Ovary (tissue), 9 donors: Measurements from ENCODE around the gene CDK5RAP2. TPM values are rescaled to one million over a fixed set of nuclear protein-coding genes. Genes with fewer than 3 reads are reported as not detected.

Source experiments
- DNase-seq, 5 donors: peaks; one replicate each; pipeline ENCODE4 v3.0.0-alpha.2; 2019 to 2020
- H3K27ac ChIP-seq, 2 donors: fragments of 200-600 bp; one replicate each; pipeline versions ENCODE4 v1.5.1 to v1.8.0; 2019 to 2022
- H3K27me3 ChIP-seq: fragments of 200-600 bp; one replicate; pipeline ENCODE4 v1.8.0; 2022
- H3K36me3 ChIP-seq: fragments of 200-600 bp; sonication (generic); one replicate; pipeline ENCODE4 v1.5.1; 2019
- H3K4me1 ChIP-seq: one replicate; pipeline ENCODE4 v1.8.1; 2013; ENCODE audit warnings: mild to moderate bottlenecking, moderate library complexity; ENCODE audit not compliant: insufficient read depth
- H3K4me3 ChIP-seq: fragments of 200-600 bp; sonication (generic); one replicate; pipeline ENCODE4 v1.5.1; 2017
- H3K9me3 ChIP-seq, 2 donors: fragments of 200-600 bp in 1 of 2; sonication (generic) in 1 of 2; one replicate each; pipeline versions ENCODE4 v1.5.1 to v1.8.1; 2013 to 2019; ENCODE audit warnings: mild to moderate bottlenecking in 1 of 2, moderate library complexity in 1 of 2
- CTCF ChIP-seq, 3 donors: fragments of 450-650 bp in 2 of 3; fragments of 200-600 bp in 1 of 3; IDR thresholded peaks; one replicate each; pipeline versions ENCODE4 v1.5.1 to v1.8.0; 2016 to 2022; ENCODE audit warnings: antibody characterized with exemption in 3 of 3, mild to moderate bottlenecking in 1 of 3
- EP300 ChIP-seq: sonication (generic); formaldehyde crosslinking; IDR thresholded peaks from one replicate; pipeline ENCODE4 v1.6.1; 2017; ENCODE audit warnings: antibody characterized with exemption
- POLR2A ChIP-seq: fragments of 450-650 bp; IDR thresholded peaks from one replicate; pipeline ENCODE4 v1.6.1; 2017; ENCODE audit warnings: antibody characterized with exemption, mild to moderate bottlenecking, moderate library complexity
- WGBS, 3 donors: extraction: QIAGEN DNeasy Blood & Tissue Kit in 1 of 3; methylation state at CpG; one replicate each; pipeline versions ENCODE4 v1.1.5 to v1.1.7; 2013 to 2017; 5-methylcytosine and 5-hydroxymethylcytosine counted together
- intact Hi-C, 4 donors: fragments of 100-400 bp; cut with DNase I; formaldehyde crosslinking; loops; one replicate each; pipeline versions ENCODE4 v1.11.0 to v1.15.1; 2022 to 2023
- polyA plus RNA-seq, 2 donors: library from polyadenylated mRNA; stranded (reverse); fragments of 200-250 nt in 1 of 2; fragments of 350-450 nt in 1 of 2; fragmentation: Illumina TruSeq in 1 of 2; extraction: RNeasy Lipid Tissue Mini Kit (QIAGEN cat#74804) in 1 of 2; gene quantifications; one replicate each; pipeline ENCODE4 v1.2.3, GENCODE V29; 2013 to 2014
- total RNA-seq, 7 donors: library from RNA; depleted of rRNA in 2 of 7; stranded (reverse); fragments of >200 nt in 2 of 7; fragmentation: NEBNext Ultra II Directional in 3 of 7; extraction: Animal tissue kit (Norgen Biotek cat#: 25700) in 3 of 7; gene quantifications; one replicate each; pipeline versions ENCODE4 v1.1.0 to v1.2.4, GENCODE V29; 2016 to 2023
- donor health status: DM: no; HTN: no; CAD: no; lungs with moderate emphysema.
- donor health status: DM: no; HTN: no; CAD: no.
- donor health status: Bipolar disorder and iron deficiency.
- donor health status: DM: yes; HTN: yes; CAD: no.
- donor health status: DM: no; HTN: no; CAD: no.
- donor health status: DM: yes; HTN: yes; CAD: no.

The CDK5RAP2 gene
- total and polyA plus RNA-seq, 9 donors: 30.8 to 61.1 (median 44.7) TPM

- Histone ChIP-seq H3K27ac (no peak overlapping the region), H3K27me3 (no peaks in the 10 kb centered on the region), H3K4me1 (no peaks in the 10 kb centered on the region), H3K36me3 (no peaks in the 10 kb centered on the region), H3K9me3 (no peaks in the 10 kb centered on the region), H3K4me3 (no peak overlapping the region)
- intact Hi-C loops: no loop called here
- TF ChIP-seq POLR2A (no peak), CTCF (IDR thresholded peaks at IDR 0.05) (no peak), EP300 (no peak)
- no peak for DNase-seq
- 79 to 95% (median 91%) methylated on average over 1 of the region's 1 CpG for WGBS, 3 donors
These were observed 214.6 kb downstream of the CDK5RAP2 start for GRCh38 chr9:120365386-120365785.

GRCh38 chr9:120363697-120364096 lies 216.3 kb downstream of the CDK5RAP2 start:
- Histone ChIP-seq H3K27ac (no peak overlapping the region), H3K4me1 (no peaks in the 10 kb centered on the region), H3K4me3 (no peak overlapping the region), H3K27me3 (no peaks in the 10 kb centered on the region), H3K36me3 (no peaks in the 10 kb centered on the region), H3K9me3 (no peaks in the 10 kb centered on the region)
- no peak for DNase-seq
- intact Hi-C loops: no loop called here
- WGBS, 3 donors: 56 to 93% (median 86%) methylated on average over 2 of the region's 2 CpGs
- no peak for TF ChIP-seq POLR2A
- no peak for TF ChIP-seq EP300
- TF ChIP-seq CTCF (IDR thresholded peaks at IDR 0.05): no peak

- intact Hi-C loops: no loop called here
- Histone ChIP-seq H3K4me3 (no peak overlapping the region), H3K9me3 (no peaks in the 10 kb centered on the region), H3K36me3 (no peaks in the 10 kb centered on the region), H3K27ac (no peak overlapping the region), H3K4me1 (no peaks in the 10 kb centered on the region), H3K27me3 (no peaks in the 10 kb centered on the region)
- DNase-seq: no peak
- TF ChIP-seq CTCF (IDR thresholded peaks at IDR 0.05): no peak
- TF ChIP-seq EP300: no peak
- no peak for TF ChIP-seq POLR2A
- WGBS, 3 donors: 30 to 37% (median 33%) methylated on average over 3 of the region's 3 CpGs
These were observed 217.5 kb downstream of the CDK5RAP2 start for GRCh38 chr9:120362446-120362845.

GRCh38 chr9:120361551-120361950 lies 218.4 kb downstream of the CDK5RAP2 start:
- DNase-seq: no peak
- Histone ChIP-seq H3K4me1 (no peaks in the 10 kb centered on the region), H3K4me3 (no peak overlapping the region), H3K27ac (no peak overlapping the region), H3K9me3 (no peaks in the 10 kb centered on the region), H3K27me3 (no peaks in the 10 kb centered on the region), H3K36me3 (no peaks in the 10 kb centered on the region)
- WGBS, 3 donors: 93 to 99% (median 95%) methylated on average over 4 of the region's 4 CpGs
- no peak for TF ChIP-seq EP300
- no peak for TF ChIP-seq POLR2A
- no peak for TF ChIP-seq CTCF (IDR thresholded peaks at IDR 0.05)
- intact Hi-C loops: no loop called here

- Histone ChIP-seq H3K9me3 (no peaks in the 10 kb centered on the region), H3K36me3 (no peaks in the 10 kb centered on the region), H3K27me3 (no peaks in the 10 kb centered on the region), H3K4me1 (no peaks in the 10 kb centered on the region), H3K27ac (no peak overlapping the region), H3K4me3 (no peak overlapping the region)
- no peak for DNase-seq
- 81 to 90% (median 82%) methylated on average over 4 of the region's 4 CpGs for WGBS, 3 donors
- intact Hi-C loops: no loop called here
- TF ChIP-seq POLR2A (no peak), EP300 (no peak), CTCF (IDR thresholded peaks at IDR 0.05) (no peak)
These were observed 219.5 kb downstream of the CDK5RAP2 start for GRCh38 chr9:120360510-120360909.
